Psoas muscle (tissue), 8 donors: ENCODE results near the gene FARP1. TPM values are rescaled to one million over a fixed set of nuclear protein-coding genes. Genes with fewer than 3 reads are reported as not detected.

Experiments
- ATAC-seq, 4 donors: fragments of 200-7000 bp; cut with Tn5 transposase; one replicate each; pipeline ENCODE4 v1.9.1; 2020; ENCODE audit warnings: moderate library complexity in 3 of 4, mild to moderate bottlenecking in 2 of 4
- DNase-seq, 2 donors: peaks; one replicate each; pipeline ENCODE4 v3.0.0-alpha.2; 2020
- H3K27ac ChIP-seq: fragments of 200-600 bp; one replicate; pipeline ENCODE4 v1.8.0; 2022
- H3K27me3 ChIP-seq, 3 donors: fragments of 200-600 bp in 1 of 3; one replicate each; pipeline versions ENCODE4 v1.6.1 to v1.8.0; 2013 to 2022; ENCODE audit warnings: low read length in 2 of 3, mild to moderate bottlenecking in 2 of 3, moderate library complexity in 1 of 3; ENCODE audit not compliant: insufficient read depth in 3 of 3
- H3K36me3 ChIP-seq, 2 donors: fragments of 200-600 bp in 1 of 2; one replicate each; pipeline versions ENCODE4 v1.6.1 to v1.8.0; 2013 to 2022; ENCODE audit warnings: low read depth in 1 of 2, mild to moderate bottlenecking in 1 of 2, moderate library complexity in 1 of 2; ENCODE audit not compliant: insufficient read depth in 1 of 2
- H3K4me1 ChIP-seq: fragments of 200-600 bp; one replicate; pipeline ENCODE4 v1.8.0; 2022
- H3K4me3 ChIP-seq: fragments of 200-600 bp; one replicate; pipeline ENCODE4 v1.8.0; 2022; ENCODE audit warnings: mild to moderate bottlenecking
- H3K9me3 ChIP-seq: fragments of 200-600 bp; one replicate; pipeline ENCODE4 v1.8.0; 2022
- WGBS, 3 donors: extraction: QIAGEN DNeasy Blood & Tissue Kit; methylation state at CpG; one replicate each; pipeline versions ENCODE4 v1.1.6 to v1.1.7; 2013; 5-methylcytosine and 5-hydroxymethylcytosine counted together
- intact Hi-C, 2 donors: fragments of 100-400 bp; cut with DNase I; formaldehyde crosslinking; loops; one replicate each; pipeline versions ENCODE4 v1.11.0 to v1.14.2; 2022
- polyA plus RNA-seq, 3 donors: library from polyadenylated mRNA; stranded (reverse); fragments of 200-250 nt; gene quantifications; one replicate each; pipeline ENCODE4 v1.2.3, GENCODE V29; 2013
- total RNA-seq, 4 donors: library from RNA; stranded (reverse); fragmentation: NEBNext Ultra II Directional in 2 of 4; extraction: Animal tissue kit (Norgen Biotek cat#: 25700) in 2 of 4; gene quantifications; one replicate each; pipeline versions ENCODE4 v1.2.1 to v1.2.4, GENCODE V29; 2021 to 2023
- TF ChIP-seq, protein P1 (sequence below): fragments of 200-600 bp; IDR thresholded peaks from one replicate; pipeline ENCODE4 v1.8.0; 2022; ENCODE audit warnings: antibody characterized with exemption
- donor health status: healthy with polysubstance abuse.
- donor health status: DM: no; HTN: no; CAD: no; lungs with moderate emphysema.
- donor health status: Bipolar disorder and iron deficiency.
- donor health status: healthy.
- donor health status: DM: yes; HTN: yes; CAD: no.
- donor health status: DM: no; HTN: no; CAD: no.
- donor health status: DM: no; HTN: no; CAD: no.
- donor health status: DM: yes; HTN: yes; CAD: no.

The FARP1 gene
- total and polyA plus RNA-seq, 7 donors = 5.7 to 19.4 (median 9.2) TPM

DNA sequence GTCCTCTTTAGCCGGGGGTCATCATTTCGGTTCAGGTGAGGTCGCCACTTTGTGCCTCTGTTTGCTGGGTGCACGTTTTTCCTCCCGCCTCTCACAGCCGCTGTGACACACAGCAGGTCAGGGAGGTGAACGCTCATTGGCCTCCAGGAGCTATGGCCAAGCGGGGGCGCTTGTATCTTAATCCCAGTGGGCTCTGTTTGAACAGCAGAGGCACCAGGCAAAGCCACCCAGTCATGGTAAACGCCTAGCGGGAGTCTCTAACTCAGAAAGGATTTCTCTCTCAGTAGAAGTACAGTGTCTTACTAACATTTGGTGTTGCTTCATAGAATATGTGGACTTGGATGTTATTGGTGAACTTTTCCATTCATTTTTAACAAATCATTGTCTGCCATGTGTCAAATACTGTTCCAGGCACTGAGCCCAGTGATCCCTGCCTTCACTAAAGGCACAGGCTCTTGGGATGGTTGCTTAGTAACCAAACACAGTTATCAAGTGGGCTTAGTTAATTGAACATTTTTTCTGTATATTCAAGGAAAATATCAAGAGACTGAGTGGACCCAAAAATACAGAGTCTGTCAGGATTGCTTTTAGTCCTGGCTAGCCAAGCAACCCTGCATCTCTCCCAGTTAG lies 247.3 kb downstream of the FARP1 start:
- Histone ChIP-seq H3K9me3 (no peaks in the 10 kb centered on the region), H3K27ac (no peak overlapping the region), H3K4me1 (peaks cover 3% of the 10 kb centered on the region), H3K27me3 (no peaks in the 10 kb centered on the region), H3K4me3 (no peak overlapping the region), H3K36me3 (peaks cover 0 to 9% of the 10 kb centered on the region in 2 donors)
- no peak for ATAC-seq
- TF ChIP-seq, protein P1, sequence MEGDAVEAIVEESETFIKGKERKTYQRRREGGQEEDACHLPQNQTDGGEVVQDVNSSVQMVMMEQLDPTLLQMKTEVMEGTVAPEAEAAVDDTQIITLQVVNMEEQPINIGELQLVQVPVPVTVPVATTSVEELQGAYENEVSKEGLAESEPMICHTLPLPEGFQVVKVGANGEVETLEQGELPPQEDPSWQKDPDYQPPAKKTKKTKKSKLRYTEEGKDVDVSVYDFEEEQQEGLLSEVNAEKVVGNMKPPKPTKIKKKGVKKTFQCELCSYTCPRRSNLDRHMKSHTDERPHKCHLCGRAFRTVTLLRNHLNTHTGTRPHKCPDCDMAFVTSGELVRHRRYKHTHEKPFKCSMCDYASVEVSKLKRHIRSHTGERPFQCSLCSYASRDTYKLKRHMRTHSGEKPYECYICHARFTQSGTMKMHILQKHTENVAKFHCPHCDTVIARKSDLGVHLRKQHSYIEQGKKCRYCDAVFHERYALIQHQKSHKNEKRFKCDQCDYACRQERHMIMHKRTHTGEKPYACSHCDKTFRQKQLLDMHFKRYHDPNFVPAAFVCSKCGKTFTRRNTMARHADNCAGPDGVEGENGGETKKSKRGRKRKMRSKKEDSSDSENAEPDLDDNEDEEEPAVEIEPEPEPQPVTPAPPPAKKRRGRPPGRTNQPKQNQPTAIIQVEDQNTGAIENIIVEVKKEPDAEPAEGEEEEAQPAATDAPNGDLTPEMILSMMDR = no peak
- no peak for DNase-seq
- intact Hi-C loops = loop anchor here in 1 of 2 donors (10.0 kb wide), 2 partner anchors 245 to 355 kb away; partner anchors contain the start of gene FARP1
- 93 to 96% (median 94%) methylated on average over 11 of the region's 11 CpGs for WGBS, 3 donors

DNA sequence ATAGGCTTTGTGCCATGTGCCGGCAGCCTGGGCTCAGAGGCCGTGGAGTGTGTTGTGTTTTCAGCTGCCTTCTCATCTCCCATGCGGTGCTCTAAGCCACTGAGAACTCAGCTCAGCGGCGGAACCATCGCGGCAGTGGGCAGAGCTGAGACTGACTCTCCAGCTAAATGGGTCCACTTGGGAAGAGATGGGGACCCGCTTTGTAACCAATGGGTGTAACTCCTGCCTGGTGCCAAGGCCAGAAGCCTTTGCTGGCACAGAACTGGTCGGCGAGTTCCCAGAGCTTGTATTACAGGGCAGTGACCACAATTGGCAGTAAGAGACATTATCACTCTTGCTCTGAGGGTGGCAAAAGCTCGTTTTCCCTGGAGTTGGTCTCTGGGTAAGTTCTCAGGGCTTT lies 251.0 kb downstream of the FARP1 start:
- WGBS, 3 donors = 33 to 58% (median 35%) methylated on average over 11 of the region's 11 CpGs
- peaks cover 3% of the 10 kb centered on the region for H3K4me1 ChIP-seq
- H3K27ac ChIP-seq = no peak overlapping the region
- H3K9me3 ChIP-seq = no peaks in the 10 kb centered on the region
- H3K27me3 ChIP-seq = no peaks in the 10 kb centered on the region
- intact Hi-C loops = loop anchor here in 1 of 2 donors (10.0 kb wide), 2 partner anchors 249 to 359 kb away; partner anchors contain the start of gene FARP1
- H3K36me3 ChIP-seq = peaks cover 0 to 8% of the 10 kb centered on the region in 2 donors
- no peak overlapping the region for H3K4me3 ChIP-seq
- DNase-seq (peak in 1 of 2 donors; percentile 53), ATAC-seq (peak; percentile 57 to 86 (median 78))
- TF ChIP-seq, protein P1 = no peak

DNA sequence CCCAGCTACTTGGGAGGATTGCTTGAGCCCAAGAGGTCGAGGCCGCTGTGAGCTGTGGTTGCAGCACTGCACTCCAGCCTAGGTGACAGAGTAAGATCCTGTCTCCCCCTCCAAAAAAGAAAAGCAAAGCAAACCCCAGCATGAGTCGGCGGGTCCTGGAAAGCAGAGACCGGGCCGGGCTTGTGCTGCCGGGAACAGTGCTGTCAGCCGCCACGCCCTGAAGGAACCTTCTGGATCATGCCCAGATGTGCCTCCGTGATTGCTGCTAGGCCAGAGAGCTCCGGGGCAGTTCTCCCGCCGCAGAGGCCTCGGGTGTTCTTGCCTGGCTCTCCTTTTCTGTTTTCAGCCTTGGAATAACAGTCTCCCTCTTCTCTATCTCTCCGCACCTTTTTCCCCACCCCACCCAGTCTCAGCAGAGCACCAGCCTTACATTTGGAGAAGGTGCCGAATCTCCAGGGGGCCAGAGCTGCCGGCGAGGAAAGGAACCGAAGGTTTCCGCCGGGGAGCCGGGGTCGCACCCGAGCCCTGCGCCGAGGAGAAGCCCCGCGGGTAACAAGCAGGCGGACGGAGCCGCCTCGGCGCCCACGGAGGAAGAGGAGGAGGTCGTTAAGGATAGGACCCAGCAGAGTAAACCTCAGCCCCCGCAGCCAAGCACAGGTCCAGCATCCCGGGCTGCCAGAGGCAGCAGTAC lies 252.1 kb downstream of the FARP1 start:
- ATAC-seq (no peak), DNase-seq (no peak)
- H3K9me3 ChIP-seq = no peaks in the 10 kb centered on the region
- H3K27me3 ChIP-seq = no peaks in the 10 kb centered on the region
- no peak overlapping the region for H3K27ac ChIP-seq
- peaks cover 3% of the 10 kb centered on the region for H3K4me1 ChIP-seq
- TF ChIP-seq, protein P1 = no peak
- peaks cover 0 to 7% of the 10 kb centered on the region in 2 donors for H3K36me3 ChIP-seq
- no peak overlapping the region for H3K4me3 ChIP-seq
- intact Hi-C loops = loop anchor here in 1 of 2 donors (10.0 kb wide), 2 partner anchors 250 to 360 kb away; partner anchors contain the start of gene FARP1
- WGBS, 3 donors = 94 to 96% (median 95%) methylated on average over 32 to 37 of the region's 37 CpGs

GRCh38 chr13:98396071-98396710 lies 253.3 kb downstream of the FARP1 start:
- Histone ChIP-seq H3K27ac (no peak overlapping the region), H3K27me3 (no peaks in the 10 kb centered on the region), H3K4me1 (peaks cover 3% of the 10 kb centered on the region), H3K4me3 (no peak overlapping the region), H3K36me3 (peaks cover 0 to 5% of the 10 kb centered on the region in 2 donors), H3K9me3 (no peaks in the 10 kb centered on the region)
- 84 to 87% (median 86%) methylated on average over 15 to 16 of the region's 16 CpGs for WGBS, 3 donors
- TF ChIP-seq, protein P1 = no peak
- DNase-seq (no peak), ATAC-seq (no peak)
- intact Hi-C loops = loop anchor here in 1 of 2 donors (10.0 kb wide), 2 partner anchors 251 to 361 kb away; partner anchors contain the start of gene FARP1
